Measurements from ENCODE around the gene GSTA4.
"Not testable (repeated sequence)": the region's sequence is repeated elsewhere in the genome, so short reads cannot be mapped to it uniquely, and the experiment has no call there.

GSTA4 gene

GRCh38 chr6:52953911-52954839, 40.9 kb downstream of the GSTA4 start:
- Histone ChIP-seq H3K9me3 (ENCODE audit: control insufficient read depth, insufficient read depth, low read depth, low read length) (no peaks in the 10 kb centered on the region), H3K36me3 (ENCODE audit: control insufficient read depth, insufficient read depth, low read length) (no peaks in the 10 kb centered on the region), H3K27ac (ENCODE audit: low read depth, low read length) (no peak overlapping the region), H3K27me3 (ENCODE audit: control insufficient read depth, insufficient read depth, low read length) (no peaks in the 10 kb centered on the region), H3K4me1 (ENCODE audit: control insufficient read depth, insufficient read depth, low read length) (no peaks in the 10 kb centered on the region), H3K4me3 (ENCODE audit: low read depth, low read length) (no peak overlapping the region), H3K9ac (ENCODE audit: low read length) (no peak overlapping the region)

DNA sequence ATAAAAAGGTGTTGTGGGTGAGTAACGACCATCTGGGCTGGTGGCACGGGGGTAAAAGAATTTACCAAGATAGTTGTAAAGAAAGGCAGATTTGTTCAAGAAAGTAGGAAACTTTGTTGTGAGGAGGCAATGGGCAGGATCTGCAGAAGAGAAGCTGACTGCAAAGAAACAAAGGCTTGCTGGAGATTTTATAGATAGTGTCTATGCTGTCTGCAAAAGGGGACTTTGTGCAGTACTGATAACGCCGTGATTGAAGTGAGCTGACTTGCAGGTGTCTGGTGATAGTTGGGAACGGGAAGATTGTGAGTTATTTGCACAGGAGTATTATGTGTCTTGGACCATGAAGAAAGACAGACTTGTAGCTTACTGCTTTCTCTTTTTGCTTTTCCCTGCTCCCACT, 48.8 kb downstream of the GSTA4 start:
- Histone ChIP-seq H3K9me3 (ENCODE audit: control insufficient read depth, insufficient read depth, low read depth, low read length) (no peaks in the 10 kb centered on the region), H3K4me1 (ENCODE audit: control insufficient read depth, insufficient read depth, low read length) (peaks cover 3% of the 10 kb centered on the region; the same call in 1 of the 2 replicates), H3K4me3 (ENCODE audit: low read depth, low read length) (no peak overlapping the region), H3K27ac (ENCODE audit: low read depth, low read length) (no peak overlapping the region), H3K27me3 (ENCODE audit: control insufficient read depth, insufficient read depth, low read length) (no peaks in the 10 kb centered on the region), H3K9ac (ENCODE audit: low read length) (no peak overlapping the region), H3K36me3 (ENCODE audit: control insufficient read depth, insufficient read depth, low read length) (no peaks in the 10 kb centered on the region)

DNA sequence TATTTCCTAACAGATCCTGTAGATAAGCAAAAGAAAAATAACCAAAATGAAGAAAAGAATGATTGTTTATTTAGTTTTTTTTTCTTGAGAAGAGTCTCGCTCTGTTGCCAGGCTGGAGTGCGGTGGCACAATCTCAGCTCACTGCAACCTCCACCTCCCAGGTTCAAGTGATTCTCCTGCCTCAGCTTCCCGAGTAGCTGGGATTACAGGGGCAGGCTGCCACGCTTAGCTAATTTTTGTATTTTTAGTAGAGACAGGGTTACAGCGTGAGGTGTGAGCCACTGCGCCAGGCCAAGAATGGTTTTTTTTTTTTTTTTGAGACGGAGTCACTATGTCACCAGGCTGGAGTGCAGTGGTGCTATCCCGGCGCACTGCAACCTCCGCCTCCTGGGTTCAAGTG, 52.3 kb downstream of the GSTA4 start:
- not testable (repeated sequence) for H3K4me3 ChIP-seq (ENCODE audit: low read depth, low read length); H3K9me3 ChIP-seq (ENCODE audit: control insufficient read depth, insufficient read depth, low read depth, low read length); H3K36me3 ChIP-seq (ENCODE audit: control insufficient read depth, insufficient read depth, low read length); H3K9ac ChIP-seq (ENCODE audit: low read length); H3K27ac ChIP-seq (ENCODE audit: low read depth, low read length); H3K4me1 ChIP-seq (ENCODE audit: control insufficient read depth, insufficient read depth, low read length); H3K27me3 ChIP-seq (ENCODE audit: control insufficient read depth, insufficient read depth, low read length)

DNA sequence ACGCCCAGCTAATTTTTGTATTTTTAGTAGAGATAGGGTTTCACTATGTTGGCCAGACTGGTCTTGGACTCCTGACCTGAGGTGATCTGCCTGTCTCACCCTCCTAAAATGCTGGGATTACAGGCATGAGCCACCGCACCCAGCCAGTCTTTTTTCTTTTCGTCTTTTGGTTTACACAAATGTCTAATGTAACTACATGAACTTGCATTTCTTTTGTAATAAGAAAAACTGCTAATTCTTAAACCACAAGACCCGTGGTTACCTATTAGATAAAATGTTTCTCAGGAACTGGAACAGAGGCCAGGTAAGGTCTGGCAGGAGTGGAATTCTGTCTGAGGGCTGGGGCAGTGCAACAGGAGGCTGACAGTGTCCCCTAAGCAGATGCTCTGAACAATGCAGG, 52.9 kb downstream of the GSTA4 start:
- H3K9ac ChIP-seq (ENCODE audit: low read length): no peak overlapping the region
- H3K36me3 ChIP-seq (ENCODE audit: control insufficient read depth, insufficient read depth, low read length): no peaks in the 10 kb centered on the region
- no peaks in the 10 kb centered on the region for H3K27me3 ChIP-seq (ENCODE audit: control insufficient read depth, insufficient read depth, low read length)
- peaks cover 3% of the 10 kb centered on the region; the same call in 1 of the 2 replicates for H3K4me1 ChIP-seq (ENCODE audit: control insufficient read depth, insufficient read depth, low read length)
- no peak overlapping the region for H3K27ac ChIP-seq (ENCODE audit: low read depth, low read length)
- H3K4me3 ChIP-seq (ENCODE audit: low read depth, low read length): no peak overlapping the region
- no peaks in the 10 kb centered on the region for H3K9me3 ChIP-seq (ENCODE audit: control insufficient read depth, insufficient read depth, low read depth, low read length)

DNA sequence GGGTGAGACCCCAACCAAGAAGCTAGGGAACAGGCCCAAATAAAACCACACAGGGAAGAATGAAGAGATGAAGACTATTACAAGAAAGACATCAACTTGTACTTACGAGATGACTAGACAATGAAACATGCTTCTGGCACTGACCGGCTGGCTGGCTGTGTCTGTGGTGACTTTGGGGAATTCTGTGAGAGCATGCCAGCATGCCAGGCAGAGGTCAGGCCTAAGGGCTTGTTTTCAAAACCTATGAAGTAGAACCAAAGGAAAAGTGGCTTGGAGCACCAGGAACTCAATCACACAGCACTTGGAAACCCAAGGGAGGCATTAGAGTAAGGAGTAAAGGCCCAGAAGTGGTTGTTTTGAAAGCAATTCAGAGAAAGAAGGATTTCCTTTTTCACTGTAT, 57.2 kb downstream of the GSTA4 start:
- H3K9me3 ChIP-seq (ENCODE audit: control insufficient read depth, insufficient read depth, low read depth, low read length): no peaks in the 10 kb centered on the region
- H3K36me3 ChIP-seq (ENCODE audit: control insufficient read depth, insufficient read depth, low read length): no peaks in the 10 kb centered on the region
- no peak overlapping the region for H3K9ac ChIP-seq (ENCODE audit: low read length)
- no peaks in the 10 kb centered on the region for H3K27me3 ChIP-seq (ENCODE audit: control insufficient read depth, insufficient read depth, low read length)
- H3K4me1 ChIP-seq (ENCODE audit: control insufficient read depth, insufficient read depth, low read length): no peaks in the 10 kb centered on the region
- H3K4me3 ChIP-seq (ENCODE audit: low read depth, low read length): no peak overlapping the region
- H3K27ac ChIP-seq (ENCODE audit: low read depth, low read length): no peak overlapping the region

GRCh38 chr6:52933778-52934177, 61.3 kb downstream of the GSTA4 start:
- Histone ChIP-seq H3K27ac (ENCODE audit: low read depth, low read length) (no peak overlapping the region), H3K4me3 (ENCODE audit: low read depth, low read length) (no peak overlapping the region), H3K9me3 (ENCODE audit: control insufficient read depth, insufficient read depth, low read depth, low read length) (peaks cover 13% of the 10 kb centered on the region), H3K27me3 (ENCODE audit: control insufficient read depth, insufficient read depth, low read length) (no peaks in the 10 kb centered on the region), H3K9ac (ENCODE audit: low read length) (no peak overlapping the region), H3K36me3 (ENCODE audit: control insufficient read depth, insufficient read depth, low read length) (no peaks in the 10 kb centered on the region), H3K4me1 (ENCODE audit: control insufficient read depth, insufficient read depth, low read length) (peaks cover 6% of the 10 kb centered on the region; the same call in 1 of the 2 replicates)

GRCh38 chr6:52931351-52931750, 63.7 kb downstream of the GSTA4 start:
- no peak overlapping the region for H3K27ac ChIP-seq (ENCODE audit: low read depth, low read length)
- H3K9me3 ChIP-seq (ENCODE audit: control insufficient read depth, insufficient read depth, low read depth, low read length): peaks cover 13% of the 10 kb centered on the region
- H3K36me3 ChIP-seq (ENCODE audit: control insufficient read depth, insufficient read depth, low read length): no peaks in the 10 kb centered on the region
- no peaks in the 10 kb centered on the region for H3K27me3 ChIP-seq (ENCODE audit: control insufficient read depth, insufficient read depth, low read length)
- peaks cover 6% of the 10 kb centered on the region; the same call in 1 of the 2 replicates for H3K4me1 ChIP-seq (ENCODE audit: control insufficient read depth, insufficient read depth, low read length)
- no peak overlapping the region for H3K9ac ChIP-seq (ENCODE audit: low read length)
- H3K4me3 ChIP-seq (ENCODE audit: low read depth, low read length): no peak overlapping the region

GRCh38 chr6:52929321-52930164, 65.5 kb downstream of the GSTA4 start:
- no peaks in the 10 kb centered on the region for H3K36me3 ChIP-seq (ENCODE audit: control insufficient read depth, insufficient read depth, low read length)
- no peak overlapping the region for H3K4me3 ChIP-seq (ENCODE audit: low read depth, low read length)
- H3K27me3 ChIP-seq (ENCODE audit: control insufficient read depth, insufficient read depth, low read length): no peaks in the 10 kb centered on the region
- no peak overlapping the region for H3K27ac ChIP-seq (ENCODE audit: low read depth, low read length)
- no peak overlapping the region for H3K9ac ChIP-seq (ENCODE audit: low read length)
- peaks cover 6% of the 10 kb centered on the region; the same call in 1 of the 2 replicates for H3K4me1 ChIP-seq (ENCODE audit: control insufficient read depth, insufficient read depth, low read length)
- peaks cover 13% of the 10 kb centered on the region for H3K9me3 ChIP-seq (ENCODE audit: control insufficient read depth, insufficient read depth, low read depth, low read length)
